Measurements from ENCODE around the gene CLIC3.

The CLIC3 gene

GRCh38 chr9:137039611-137040366, 43.4 kb upstream of the CLIC3 start:
- H3K4me1 ChIP-seq (ENCODE audit: low read length) = peaks cover 9% of the 10 kb centered on the region

GRCh38 chr9:137038916-137039315, 42.5 kb upstream of the CLIC3 start:
- H3K79me2 ChIP-seq (ENCODE audit: low read length) = no peaks in the 10 kb centered on the region
- peaks cover 11% of the 10 kb centered on the region for H3K27me3 ChIP-seq (ENCODE audit: low read depth, low read length)
- no peaks in the 10 kb centered on the region for H3K36me3 ChIP-seq (replicated peaks; ENCODE audit: low read depth, low read length)

More at GRCh38 chr9:137039611-137040366, 43.4 kb upstream of the CLIC3 start:
- H3K9ac ChIP-seq (ENCODE audit: low read length) = no peak overlapping the region
- H3K4me2 ChIP-seq (ENCODE audit: low read length) = no peak overlapping the region
- H2AFZ ChIP-seq (ENCODE audit: low read depth, low read length) = no peak overlapping the region
- H3K27me3 ChIP-seq (ENCODE audit: low read depth, low read length) = peaks cover 20% of the 10 kb centered on the region
- no peaks in the 10 kb centered on the region for H3K79me2 ChIP-seq (ENCODE audit: low read length)
- TF ChIP-seq CTCF (IDR thresholded peaks at IDR 0.05; ENCODE audit: low read depth, low read length) = no peak
- no peak for TF ChIP-seq EZH2phosphoT487 (IDR thresholded peaks at IDR 0.05; ENCODE audit: low read depth)
- no peaks in the 10 kb centered on the region for H4K20me1 ChIP-seq (ENCODE audit: insufficient read depth, low read length)
- H3K27ac ChIP-seq (ENCODE audit: low read length) = no peak overlapping the region
- H3K4me3 ChIP-seq (ENCODE audit: low read length) = no peak overlapping the region
- no peaks in the 10 kb centered on the region for H3K9me3 ChIP-seq (ENCODE audit: insufficient read depth, low read length)
- no peaks in the 10 kb centered on the region for H3K36me3 ChIP-seq (replicated peaks; ENCODE audit: low read depth, low read length)

GRCh38 chr9:137037483-137037882, 41.1 kb upstream of the CLIC3 start:
- no peaks in the 10 kb centered on the region for H3K36me3 ChIP-seq (replicated peaks; ENCODE audit: low read depth, low read length)
- no peak overlapping the region for H3K4me2 ChIP-seq (ENCODE audit: low read length)
- H3K27ac ChIP-seq (ENCODE audit: low read length) = no peak overlapping the region
- 0 out of 2 replicates have a peak, but pooled peaks cover 9% of the 10 kb centered on the region for H3K27me3 ChIP-seq (ENCODE audit: low read depth, low read length)
- no peaks in the 10 kb centered on the region for H3K9me3 ChIP-seq (ENCODE audit: insufficient read depth, low read length)
- H2AFZ ChIP-seq (ENCODE audit: low read depth, low read length) = no peak overlapping the region
- TF ChIP-seq EZH2phosphoT487 (IDR thresholded peaks at IDR 0.05; ENCODE audit: low read depth) (no peak), CTCF (IDR thresholded peaks at IDR 0.05; ENCODE audit: low read depth, low read length) (no peak)
- H3K9ac ChIP-seq (ENCODE audit: low read length) = no peak overlapping the region
- no peaks in the 10 kb centered on the region for H4K20me1 ChIP-seq (ENCODE audit: insufficient read depth, low read length)
- no peak overlapping the region for H3K4me3 ChIP-seq (ENCODE audit: low read length)
- peaks cover 22% of the 10 kb centered on the region for H3K4me1 ChIP-seq (ENCODE audit: low read length)
- H3K79me2 ChIP-seq (ENCODE audit: low read length) = no peaks in the 10 kb centered on the region

More at GRCh38 chr9:137038916-137039315, 42.5 kb upstream of the CLIC3 start:
- H2AFZ ChIP-seq (ENCODE audit: low read depth, low read length) = no peak overlapping the region
- H3K4me2 ChIP-seq (ENCODE audit: low read length) = no peak overlapping the region
- no peaks in the 10 kb centered on the region for H3K9me3 ChIP-seq (ENCODE audit: insufficient read depth, low read length)
- H3K4me1 ChIP-seq (ENCODE audit: low read length) = peaks cover 15% of the 10 kb centered on the region
- no peak for TF ChIP-seq CTCF (IDR thresholded peaks at IDR 0.05; ENCODE audit: low read depth, low read length)
- TF ChIP-seq EZH2phosphoT487 (IDR thresholded peaks at IDR 0.05; ENCODE audit: low read depth) = no peak
- H3K4me3 ChIP-seq (ENCODE audit: low read length) = no peak overlapping the region
- no peak overlapping the region for H3K27ac ChIP-seq (ENCODE audit: low read length)
- H3K9ac ChIP-seq (ENCODE audit: low read length) = no peak overlapping the region
- H4K20me1 ChIP-seq (ENCODE audit: insufficient read depth, low read length) = no peaks in the 10 kb centered on the region

GRCh38 chr9:137037035-137037434, 40.7 kb upstream of the CLIC3 start:
- H3K9ac ChIP-seq (ENCODE audit: low read length) = no peak overlapping the region
- H3K4me1 ChIP-seq (ENCODE audit: low read length) = peaks cover 26% of the 10 kb centered on the region
- no peaks in the 10 kb centered on the region for H3K79me2 ChIP-seq (ENCODE audit: low read length)

More at GRCh38 chr9:137037035-137037434, 40.7 kb upstream of the CLIC3 start:
- Histone ChIP-seq H3K4me3 (ENCODE audit: low read length) (no peak overlapping the region), H3K36me3 (replicated peaks; ENCODE audit: low read depth, low read length) (no peaks in the 10 kb centered on the region), H4K20me1 (ENCODE audit: insufficient read depth, low read length) (no peaks in the 10 kb centered on the region), H2AFZ (ENCODE audit: low read depth, low read length) (no peak overlapping the region), H3K4me2 (ENCODE audit: low read length) (no peak overlapping the region), H3K27me3 (ENCODE audit: low read depth, low read length) (0 out of 2 replicates have a peak, but pooled peaks cover 9% of the 10 kb centered on the region), H3K9me3 (ENCODE audit: insufficient read depth, low read length) (no peaks in the 10 kb centered on the region), H3K27ac (ENCODE audit: low read length) (no peak overlapping the region)
- TF ChIP-seq CTCF (IDR thresholded peaks at IDR 0.05; ENCODE audit: low read depth, low read length) = no peak
- TF ChIP-seq EZH2phosphoT487 (IDR thresholded peaks at IDR 0.05; ENCODE audit: low read depth) = no peak
